Measurements from ENCODE around the gene MAGI1. TPM values are rescaled to one million over a fixed set of nuclear protein-coding genes. Genes with fewer than 3 reads are reported as not detected.

MAGI1 gene
- total and polyA plus RNA-seq, 12 donors = 5.7 to 58.2 (median 37.7) TPM

- Histone ChIP-seq H3K9me3 (no peaks in the 10 kb centered on the region), H3K36me3 (no peaks in the 10 kb centered on the region), H3K4me1 (peaks cover 2 to 55% (median 23%) of the 10 kb centered on the region in 9 donors), H3K27me3 (no peaks in the 10 kb centered on the region), H3K4me3 (no peak overlapping the region), H3K27ac (no peak overlapping the region)
- intact Hi-C loops (cut with DNase I) = no loop called here
- ATAC-seq (no peak), DNase-seq (no peak)
- no peak for TF ChIP-seq CTCF (IDR thresholded peaks at IDR 0.05)
- WGBS, 2 donors = 50 to 65% methylated on average over 5 of the region's 5 CpGs
These were observed 326.6 kb downstream of the MAGI1 start for GRCh38 chr3:65712140-65712539.

GRCh38 chr3:65706776-65707568 lies 331.7 kb downstream of the MAGI1 start:
- ATAC-seq = no peak
- no peaks in the 10 kb centered on the region for H3K9me3 ChIP-seq
- WGBS, 2 donors = 87 to 93% methylated on average over 13 of the region's 13 CpGs
- H3K4me3 ChIP-seq = no peak overlapping the region
- H3K4me1 ChIP-seq = peaks cover 0 to 17% (median 4%) of the 10 kb centered on the region in 9 donors
- H3K27ac ChIP-seq = no peak overlapping the region
- no peaks in the 10 kb centered on the region for H3K27me3 ChIP-seq
- DNase-seq = no peak
- no peak for TF ChIP-seq CTCF (IDR thresholded peaks at IDR 0.05)
- intact Hi-C loops (cut with DNase I) = no loop called here
- no peaks in the 10 kb centered on the region for H3K36me3 ChIP-seq

- no peak for TF ChIP-seq CTCF (IDR thresholded peaks at IDR 0.05)
- ATAC-seq (no peak), DNase-seq (no peak)
- 83 to 94% methylated on average over 4 of the region's 4 CpGs for WGBS, 2 donors
- H3K27ac ChIP-seq = no peak overlapping the region
- H3K4me1 ChIP-seq = peaks cover 0 to 12% (median 3%) of the 10 kb centered on the region in 9 donors
- no peak overlapping the region for H3K4me3 ChIP-seq
- no peaks in the 10 kb centered on the region for H3K27me3 ChIP-seq
- no peaks in the 10 kb centered on the region for H3K9me3 ChIP-seq
- no peaks in the 10 kb centered on the region for H3K36me3 ChIP-seq
- intact Hi-C loops (cut with DNase I) = no loop called here
These were observed 332.4 kb downstream of the MAGI1 start for GRCh38 chr3:65706301-65706700.

GRCh38 chr3:65703820-65704219 lies 334.9 kb downstream of the MAGI1 start:
- no peak for TF ChIP-seq CTCF (IDR thresholded peaks at IDR 0.05)
- WGBS, 2 donors = 88 to 90% methylated on average over 2 of the region's 2 CpGs
- no peak for ATAC-seq
- no peaks in the 10 kb centered on the region for H3K36me3 ChIP-seq
- H3K9me3 ChIP-seq = peaks cover 0 to 3% (median 0%) of the 10 kb centered on the region in 11 donors
- intact Hi-C loops (cut with DNase I) = no loop called here
- no peaks in the 10 kb centered on the region for H3K27me3 ChIP-seq
- DNase-seq = no peak
- H3K4me1 ChIP-seq = peaks cover 0 to 12% (median 3%) of the 10 kb centered on the region in 9 donors
- no peak overlapping the region for H3K27ac ChIP-seq
- H3K4me3 ChIP-seq = no peak overlapping the region
